A549 treated with Hydrocortisone at 1 μM for 4 hours (cell line): Measurements from ENCODE around the gene LYZL4. TPM values are rescaled to one million over a fixed set of nuclear protein-coding genes. Genes with fewer than 3 reads are reported as not detected.

ENCODE experiments used
- total RNA-seq: library from RNA; stranded (reverse); fragments of 200-300 nt; extraction: Qiagen RNA extraction; gene quantifications from 5 replicates; pipeline ENCODE4 v1.2.3, GENCODE V29; 2022

Gene LYZL4, protein sequence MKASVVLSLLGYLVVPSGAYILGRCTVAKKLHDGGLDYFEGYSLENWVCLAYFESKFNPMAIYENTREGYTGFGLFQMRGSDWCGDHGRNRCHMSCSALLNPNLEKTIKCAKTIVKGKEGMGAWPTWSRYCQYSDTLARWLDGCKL
- total RNA-seq: not detected in 5 replicates

DNA sequence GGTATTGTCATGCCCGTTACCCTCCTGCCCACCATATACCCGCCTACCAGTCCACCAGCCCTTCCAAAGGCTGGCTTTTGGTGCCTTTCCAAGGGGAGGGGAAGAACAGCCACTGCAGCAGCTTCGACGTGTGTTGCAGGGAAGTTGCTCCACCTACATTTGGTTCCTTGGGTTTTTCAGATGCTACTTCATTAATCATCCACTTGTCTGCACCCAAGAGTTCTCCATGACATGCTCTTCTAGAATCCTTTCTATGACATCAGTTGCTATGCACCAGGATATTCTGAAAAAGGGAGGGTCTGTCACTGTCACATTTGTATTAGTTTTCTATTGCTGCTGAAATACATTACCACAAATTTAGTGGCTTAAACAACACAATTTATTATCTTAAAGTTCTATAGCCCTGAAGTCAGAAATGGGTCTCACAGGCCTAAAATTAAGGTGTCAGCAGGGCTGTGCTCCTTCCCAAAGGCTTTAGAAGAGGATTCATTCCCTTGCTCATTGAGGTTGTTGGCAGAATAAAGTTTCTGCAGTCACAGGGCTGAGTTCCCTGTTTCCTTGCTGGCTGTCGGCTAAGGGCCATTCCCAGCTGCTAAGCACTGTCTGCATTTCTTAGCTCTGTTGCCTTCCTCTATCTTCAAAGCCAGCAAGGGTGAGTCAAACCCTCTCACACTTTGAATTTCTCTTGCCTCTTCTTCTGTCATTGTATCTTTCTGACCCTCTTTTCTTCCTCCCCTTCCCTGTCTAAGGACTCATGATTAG is at the start of gene LYZL4:
TSS of gene LYZL4 (minus strand) at position 241 of the 762 bp plus-strand sequence. CDS start 3,359 bp downstream, outside the sequence.

Other genes with a start within 250 kb of the LYZL4 start
- 1.3 to 2.3 TPM (median 1.9 TPM) in 5 replicates for gene CCK, start 144.4 kb downstream of the LYZL4 start, total RNA-seq
- 1.4 to 1.7 TPM (median 1.4 TPM) in 5 replicates for gene VIPR1, start 92.0 kb upstream of the LYZL4 start, total RNA-seq
- 29.4 to 36.9 TPM (median 35.3 TPM) in 5 replicates for gene SEC22C, start 171.4 kb upstream of the LYZL4 start, total RNA-seq
- gene SS18L2, start 180.2 kb upstream of the LYZL4 start, total RNA-seq: 18.5 to 19.9 TPM (median 18.7 TPM) in 5 replicates
- 8.5 to 12.8 TPM (median 11.0 TPM) in 5 replicates for gene NKTR, start 190.1 kb upstream of the LYZL4 start, total RNA-seq
- gene ZBTB47, start 243.1 kb upstream of the LYZL4 start, total RNA-seq: 5.5 to 6.7 TPM (median 6.0 TPM) in 5 replicates